ENCODE data around the gene ENDOD1.

- TF ChIP-seq CTCF (IDR thresholded peaks at IDR 0.05; ENCODE audit: low read depth, low read length, missing input control) (peak; percentile 52), JUND (IDR thresholded peaks at IDR 0.05) (no peak), MAX (IDR thresholded peaks at IDR 0.05) (no peak), EGR1 (IDR thresholded peaks at IDR 0.05; ENCODE audit: low read depth in 2 of 2) (no peak)
These were observed 64.9 kb downstream of the ENDOD1 start for GRCh38 chr11:95154514-95154913.

All from liver (tissue), 3 donors.